GM12865 (cell line): ENCODE data around the gene BRSK2.

ENCODE experiments used
- DNase-seq: peaks from one replicate; pipeline ENCODE4 v3.0.0; 2010; ENCODE audit warnings: low read depth
- H3K4me3 ChIP-seq: 2 replicates; pipeline ENCODE4 v1.5.1; 2011; ENCODE audit warnings: mild to moderate bottlenecking, low read depth, low read length, control low read depth
- CTCF ChIP-seq: IDR thresholded peaks from 2 replicates; pipeline ENCODE4 v1.5.1; 2011; ENCODE audit warnings: low read length, control low read depth, low read depth, inconsistent platforms; ENCODE audit not compliant: insufficient read depth; ENCODE audit errors: missing control alignments

The BRSK2 gene

DNA sequence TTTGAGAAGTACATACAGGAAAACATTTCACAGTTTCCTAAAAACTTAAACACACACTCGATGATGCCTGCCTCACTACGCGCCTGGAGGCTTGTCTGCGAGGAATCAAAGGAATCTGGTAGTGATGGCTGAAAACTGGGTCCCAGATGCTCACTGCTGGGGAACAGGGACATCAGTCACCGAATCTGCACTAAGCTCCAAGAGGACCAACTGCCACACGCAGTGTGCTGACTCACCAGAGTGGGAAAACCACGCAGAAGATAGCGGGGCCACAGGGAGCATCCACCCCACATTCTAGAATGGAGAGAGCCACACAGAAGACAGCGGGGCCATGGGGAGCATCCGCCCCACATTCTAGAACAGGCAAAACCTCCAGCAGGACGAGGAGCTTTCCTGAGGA, 121.2 kb downstream of the BRSK2 start:
- no peak overlapping the region for H3K4me3 ChIP-seq
- no peak for TF ChIP-seq CTCF
- no peak for DNase-seq

- DNase-seq, result no peak
- TF ChIP-seq CTCF, result no peak
- H3K4me3 ChIP-seq, result no peak overlapping the region
These were observed 122.3 kb downstream of the BRSK2 start for GRCh38 chr11:1511937-1512496.
